Measurements from ENCODE around the gene TREX2.

The TREX2 gene, protein sequence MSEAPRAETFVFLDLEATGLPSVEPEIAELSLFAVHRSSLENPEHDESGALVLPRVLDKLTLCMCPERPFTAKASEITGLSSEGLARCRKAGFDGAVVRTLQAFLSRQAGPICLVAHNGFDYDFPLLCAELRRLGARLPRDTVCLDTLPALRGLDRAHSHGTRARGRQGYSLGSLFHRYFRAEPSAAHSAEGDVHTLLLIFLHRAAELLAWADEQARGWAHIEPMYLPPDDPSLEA

DNA sequence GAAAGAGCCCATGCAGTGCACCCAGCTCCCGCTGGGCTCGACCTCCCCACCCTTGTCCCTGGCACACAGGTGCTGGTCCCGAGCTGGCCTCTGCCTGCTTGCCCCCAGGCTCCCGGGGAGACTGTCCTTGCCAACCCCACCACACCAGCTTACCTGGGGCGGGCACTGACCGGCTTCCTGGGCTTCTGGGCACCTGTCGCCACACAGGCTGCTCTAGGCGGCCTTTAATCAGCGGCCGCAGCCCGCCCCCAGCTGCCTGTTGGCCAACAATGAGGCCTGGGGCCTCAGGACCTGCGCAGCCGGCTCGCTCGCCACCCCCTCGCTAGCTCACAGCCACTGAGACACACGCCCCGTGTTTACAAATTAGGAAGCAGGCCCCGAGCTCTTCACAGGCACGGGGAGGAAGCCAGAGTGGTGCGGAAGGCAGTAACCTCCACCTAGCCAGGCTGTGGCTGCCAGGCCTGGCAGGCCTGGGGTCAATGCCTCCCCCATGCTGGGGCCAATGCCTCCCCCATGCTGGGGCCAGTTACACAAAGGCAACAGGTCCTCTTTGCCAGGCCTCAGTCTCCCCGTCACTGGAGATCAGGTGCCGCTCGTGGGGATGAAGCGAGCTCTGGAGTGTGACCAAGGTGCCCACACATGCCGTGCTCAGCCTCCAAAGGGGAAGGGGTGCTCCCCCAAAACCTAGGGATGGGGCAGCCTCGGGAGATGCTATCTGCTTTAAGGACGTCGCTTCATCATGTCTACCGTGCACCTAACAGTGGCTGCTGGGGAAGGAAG, at the start of gene TREX2:
TREX2 (minus strand) TSS at position 201 of the 780 bp plus-strand sequence. CDS start 626 bp downstream, outside the sequence.
- H3K4me3 ChIP-seq (replicated peaks; ENCODE audit: low read depth, low read length): no peak within 1 kb of the TSS
- TF ChIP-seq, protein P1, sequence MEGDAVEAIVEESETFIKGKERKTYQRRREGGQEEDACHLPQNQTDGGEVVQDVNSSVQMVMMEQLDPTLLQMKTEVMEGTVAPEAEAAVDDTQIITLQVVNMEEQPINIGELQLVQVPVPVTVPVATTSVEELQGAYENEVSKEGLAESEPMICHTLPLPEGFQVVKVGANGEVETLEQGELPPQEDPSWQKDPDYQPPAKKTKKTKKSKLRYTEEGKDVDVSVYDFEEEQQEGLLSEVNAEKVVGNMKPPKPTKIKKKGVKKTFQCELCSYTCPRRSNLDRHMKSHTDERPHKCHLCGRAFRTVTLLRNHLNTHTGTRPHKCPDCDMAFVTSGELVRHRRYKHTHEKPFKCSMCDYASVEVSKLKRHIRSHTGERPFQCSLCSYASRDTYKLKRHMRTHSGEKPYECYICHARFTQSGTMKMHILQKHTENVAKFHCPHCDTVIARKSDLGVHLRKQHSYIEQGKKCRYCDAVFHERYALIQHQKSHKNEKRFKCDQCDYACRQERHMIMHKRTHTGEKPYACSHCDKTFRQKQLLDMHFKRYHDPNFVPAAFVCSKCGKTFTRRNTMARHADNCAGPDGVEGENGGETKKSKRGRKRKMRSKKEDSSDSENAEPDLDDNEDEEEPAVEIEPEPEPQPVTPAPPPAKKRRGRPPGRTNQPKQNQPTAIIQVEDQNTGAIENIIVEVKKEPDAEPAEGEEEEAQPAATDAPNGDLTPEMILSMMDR (IDR thresholded peaks at IDR 0.05; ENCODE audit: insufficient read depth, low read length, poor library complexity, severe bottlenecking): no peak
- DNase-seq (ENCODE audit: extremely low read depth, insufficient read length): no peak

DNA sequence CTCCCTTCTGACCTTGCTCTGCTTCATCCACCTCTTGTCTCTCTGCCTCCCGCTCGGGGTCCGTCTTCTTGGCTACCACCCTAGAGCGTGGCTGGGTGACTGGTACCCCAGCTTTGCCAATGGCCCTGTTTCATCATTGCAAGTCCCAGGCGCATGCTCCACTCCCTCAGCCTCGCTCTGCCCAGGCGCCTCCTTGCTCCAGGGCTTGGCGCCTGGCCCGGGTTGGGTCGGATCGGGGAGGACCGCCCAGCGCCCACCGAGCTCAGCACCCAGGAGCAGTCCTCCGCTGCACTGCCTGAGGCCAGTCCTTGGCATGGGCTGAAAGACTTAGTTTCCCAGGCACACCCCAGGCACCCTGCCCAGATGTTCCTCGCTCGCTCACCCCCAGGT, 49.5 kb upstream of the TREX2 start:
- Histone ChIP-seq H3K4me3 (replicated peaks; ENCODE audit: low read depth, low read length) (no peak overlapping the region), H3K27me3 (replicated peaks; ENCODE audit: control insufficient read depth, insufficient read depth, low read length) (no peaks in the 10 kb centered on the region), H3K36me3 (ENCODE audit: control insufficient read depth, insufficient read depth, low read length) (no peaks in the 10 kb centered on the region)
- no peak for DNase-seq (ENCODE audit: extremely low read depth, insufficient read length)
- TF ChIP-seq, protein P1 (IDR thresholded peaks at IDR 0.05; ENCODE audit: insufficient read depth, low read length, poor library complexity, severe bottlenecking): no peak

More for the DNA sequence above, at the start of gene TREX2:
- no peaks in the 10 kb centered on the region for H3K36me3 ChIP-seq (ENCODE audit: control insufficient read depth, insufficient read depth, low read length)
- H3K27me3 ChIP-seq (replicated peaks; ENCODE audit: control insufficient read depth, insufficient read depth, low read length): no peaks in the 10 kb centered on the region

DNA sequence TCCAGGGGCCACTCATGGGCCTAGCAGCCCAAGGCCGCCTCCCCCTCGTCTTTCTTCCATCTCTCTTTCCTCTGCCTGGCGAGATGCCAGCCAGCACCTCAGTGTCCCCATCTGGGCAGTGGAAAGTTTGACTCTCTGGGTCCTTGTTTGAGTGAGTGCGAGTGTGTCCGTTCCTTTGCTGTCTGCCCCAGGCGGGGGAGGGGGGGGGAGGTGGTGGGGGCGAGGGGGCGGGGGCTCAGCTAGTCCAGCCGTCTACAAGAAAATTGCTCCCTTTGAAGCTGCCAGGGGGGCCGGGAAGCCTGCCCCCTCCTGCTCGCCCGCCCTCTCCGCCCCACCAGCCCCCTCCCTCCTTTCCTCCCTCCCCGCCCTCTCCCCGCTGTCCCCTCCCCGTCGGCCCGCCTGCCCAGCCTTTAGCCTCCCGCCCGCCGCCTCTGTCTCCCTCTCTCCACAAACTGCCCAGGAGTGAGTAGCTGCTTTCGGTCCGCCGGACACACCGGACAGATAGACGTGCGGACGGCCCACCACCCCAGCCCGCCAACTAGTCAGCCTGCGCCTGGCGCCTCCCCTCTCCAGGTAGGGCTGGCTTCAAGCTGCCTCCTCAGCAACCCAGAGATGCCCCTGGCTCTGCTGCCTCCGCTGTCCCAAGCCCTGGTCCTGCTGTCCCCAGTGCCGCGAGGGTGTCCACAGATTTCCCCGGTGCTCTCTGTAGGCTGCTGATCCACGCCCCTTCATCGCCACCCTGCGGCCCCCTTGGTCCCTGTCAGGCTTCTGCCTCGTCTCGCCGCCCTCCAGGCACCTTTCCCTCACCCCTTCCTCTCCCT, 48.9 kb upstream of the TREX2 start, which contains the start of gene BGN:
BGN (plus strand) TSS at position 440 of the 821 bp plus-strand sequence. CDS start 9,652 bp downstream, outside the sequence.
- no peaks in the 10 kb centered on the region for H3K27me3 ChIP-seq (replicated peaks; ENCODE audit: control insufficient read depth, insufficient read depth, low read length)
- H3K4me3 ChIP-seq (replicated peaks; ENCODE audit: low read depth, low read length): no peak within 1 kb of the TSS
- TF ChIP-seq, protein P1 (IDR thresholded peaks at IDR 0.05; ENCODE audit: insufficient read depth, low read length, poor library complexity, severe bottlenecking): no peak
- H3K36me3 ChIP-seq (ENCODE audit: control insufficient read depth, insufficient read depth, low read length): no peaks in the 10 kb centered on the region
- DNase-seq (ENCODE audit: extremely low read depth, insufficient read length): no peak

DNA sequence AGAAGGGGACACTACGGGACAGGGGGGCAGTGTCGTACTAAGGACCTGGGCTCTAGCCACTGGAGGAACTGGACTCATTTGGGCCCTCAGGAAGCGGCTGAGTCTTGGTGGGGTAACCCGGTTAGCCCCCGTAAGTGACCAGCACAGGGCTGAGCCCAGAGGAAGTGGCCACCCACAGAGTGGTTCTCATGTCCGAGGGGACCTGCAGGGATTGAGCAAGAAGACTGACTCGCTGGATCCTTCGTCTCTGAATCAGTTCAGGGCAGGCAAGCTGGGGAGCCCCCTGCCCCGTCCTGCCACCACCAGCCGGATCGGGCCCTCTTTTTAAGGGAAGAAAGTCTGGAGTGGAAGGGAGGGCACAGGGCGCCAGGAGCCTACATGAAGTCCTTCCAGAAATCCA, 48.2 kb upstream of the TREX2 start:
- TF ChIP-seq, protein P1 (IDR thresholded peaks at IDR 0.05; ENCODE audit: insufficient read depth, low read length, poor library complexity, severe bottlenecking): no peak
- Histone ChIP-seq H3K27me3 (replicated peaks; ENCODE audit: control insufficient read depth, insufficient read depth, low read length) (no peaks in the 10 kb centered on the region), H3K36me3 (ENCODE audit: control insufficient read depth, insufficient read depth, low read length) (no peaks in the 10 kb centered on the region), H3K4me3 (replicated peaks; ENCODE audit: low read depth, low read length) (no peak overlapping the region)
- no peak for DNase-seq (ENCODE audit: extremely low read depth, insufficient read length)

DNA sequence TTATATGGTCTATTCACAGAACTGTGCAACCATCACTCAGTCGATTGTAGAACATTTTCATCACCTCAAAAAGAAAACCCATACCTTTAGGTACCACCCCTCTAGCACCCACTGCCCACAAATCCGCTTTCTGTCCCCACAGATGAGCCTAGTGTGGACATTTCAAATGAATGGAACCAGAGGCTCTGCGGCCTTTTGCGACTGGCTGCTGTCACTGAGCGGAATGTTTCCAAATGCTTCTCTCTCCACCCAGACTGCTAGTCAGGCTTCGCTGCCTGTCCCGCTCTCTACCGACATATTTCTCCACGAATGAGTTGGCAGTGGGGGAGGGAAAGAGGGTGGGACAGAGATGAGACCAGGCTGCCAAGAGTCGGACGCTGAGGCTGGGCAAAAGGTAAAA, 47.2 kb upstream of the TREX2 start:
- TF ChIP-seq, protein P1 (IDR thresholded peaks at IDR 0.05; ENCODE audit: insufficient read depth, low read length, poor library complexity, severe bottlenecking): no peak
- DNase-seq (ENCODE audit: extremely low read depth, insufficient read length): no peak
- no peak overlapping the region for H3K4me3 ChIP-seq (replicated peaks; ENCODE audit: low read depth, low read length)
- no peaks in the 10 kb centered on the region for H3K36me3 ChIP-seq (ENCODE audit: control insufficient read depth, insufficient read depth, low read length)
- H3K27me3 ChIP-seq (replicated peaks; ENCODE audit: control insufficient read depth, insufficient read depth, low read length): no peaks in the 10 kb centered on the region

Data from GM06990 (cell line).